ENCODE measurements around the gene NDUFB2. TPM values are rescaled to one million over a fixed set of nuclear protein-coding genes. Genes with fewer than 3 reads are reported as not detected.

NDUFB2 gene
- total and polyA plus RNA-seq, 2 of the 13 experiments (the other 11 are each of a cell fraction or from before 2014, with no cell fraction given) = 206 to 221 TPM

DNA sequence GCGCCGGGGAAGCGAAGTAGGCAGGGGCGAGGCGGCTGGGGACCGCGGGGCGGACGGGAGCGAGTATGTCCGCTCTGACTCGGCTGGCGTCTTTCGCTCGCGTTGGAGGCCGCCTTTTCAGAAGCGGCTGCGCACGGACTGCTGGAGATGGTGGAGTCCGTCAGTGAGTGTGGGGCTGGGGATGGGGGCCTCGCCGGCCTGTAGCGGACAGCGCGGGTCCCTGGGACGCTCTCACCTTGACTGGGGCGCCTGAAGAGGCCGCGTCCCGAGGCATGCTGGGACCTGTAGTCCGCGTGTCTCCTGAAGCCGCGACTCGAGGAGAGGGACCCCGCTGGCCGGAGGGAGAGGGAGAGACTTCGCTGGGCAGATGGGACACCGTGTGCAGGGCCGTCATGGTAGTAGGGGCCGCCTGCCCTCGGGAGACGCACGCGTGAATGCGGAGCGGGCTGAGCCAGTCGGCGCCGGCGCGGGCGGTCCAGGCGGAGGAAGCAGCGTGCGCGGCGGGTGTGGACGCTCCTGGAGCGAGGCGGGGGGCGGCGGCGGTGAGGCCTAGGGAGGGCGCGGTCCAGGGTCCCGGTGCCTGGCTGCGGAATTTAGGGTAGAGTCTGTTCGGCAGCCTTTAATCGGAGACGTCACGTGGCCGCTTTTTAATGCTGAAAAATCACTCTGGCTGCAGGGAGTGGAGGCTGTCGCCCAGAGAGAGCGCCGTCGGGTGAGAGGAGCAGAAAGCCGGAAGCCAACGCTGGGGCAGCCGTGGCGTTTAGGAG, at the start of gene NDUFB2 (continued):
- TF ChIP-seq, protein P1, sequence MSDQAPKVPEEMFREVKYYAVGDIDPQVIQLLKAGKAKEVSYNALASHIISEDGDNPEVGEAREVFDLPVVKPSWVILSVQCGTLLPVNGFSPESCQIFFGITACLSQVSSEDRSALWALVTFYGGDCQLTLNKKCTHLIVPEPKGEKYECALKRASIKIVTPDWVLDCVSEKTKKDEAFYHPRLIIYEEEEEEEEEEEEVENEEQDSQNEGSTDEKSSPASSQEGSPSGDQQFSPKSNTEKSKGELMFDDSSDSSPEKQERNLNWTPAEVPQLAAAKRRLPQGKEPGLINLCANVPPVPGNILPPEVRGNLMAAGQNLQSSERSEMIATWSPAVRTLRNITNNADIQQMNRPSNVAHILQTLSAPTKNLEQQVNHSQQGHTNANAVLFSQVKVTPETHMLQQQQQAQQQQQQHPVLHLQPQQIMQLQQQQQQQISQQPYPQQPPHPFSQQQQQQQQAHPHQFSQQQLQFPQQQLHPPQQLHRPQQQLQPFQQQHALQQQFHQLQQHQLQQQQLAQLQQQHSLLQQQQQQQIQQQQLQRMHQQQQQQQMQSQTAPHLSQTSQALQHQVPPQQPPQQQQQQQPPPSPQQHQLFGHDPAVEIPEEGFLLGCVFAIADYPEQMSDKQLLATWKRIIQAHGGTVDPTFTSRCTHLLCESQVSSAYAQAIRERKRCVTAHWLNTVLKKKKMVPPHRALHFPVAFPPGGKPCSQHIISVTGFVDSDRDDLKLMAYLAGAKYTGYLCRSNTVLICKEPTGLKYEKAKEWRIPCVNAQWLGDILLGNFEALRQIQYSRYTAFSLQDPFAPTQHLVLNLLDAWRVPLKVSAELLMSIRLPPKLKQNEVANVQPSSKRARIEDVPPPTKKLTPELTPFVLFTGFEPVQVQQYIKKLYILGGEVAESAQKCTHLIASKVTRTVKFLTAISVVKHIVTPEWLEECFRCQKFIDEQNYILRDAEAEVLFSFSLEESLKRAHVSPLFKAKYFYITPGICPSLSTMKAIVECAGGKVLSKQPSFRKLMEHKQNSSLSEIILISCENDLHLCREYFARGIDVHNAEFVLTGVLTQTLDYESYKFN (CRISPR knock-in tag; conservative IDR thresholded peaks at IDR 0.05) = peak; percentile 48
- no peak for TF ChIP-seq MIER2 (CRISPR knock-in tag; IDR thresholded peaks at IDR 0.05)
- no peak for TF ChIP-seq ZNF496 (CRISPR knock-in tag; IDR thresholded peaks at IDR 0.05; ENCODE audit: insufficient replicate concordance)
- TF ChIP-seq CCDC6 (CRISPR knock-in tag; IDR thresholded peaks at IDR 0.05) = 0 out of 2 replicates have a peak, but pooled peaks have one; percentile 45
- no peak for TF ChIP-seq KDM1A (CRISPR knock-in tag; IDR thresholded peaks at IDR 0.05)
- TF ChIP-seq TSC22D2 (CRISPR knock-in tag; IDR thresholded peaks at IDR 0.05; ENCODE audit: borderline replicate concordance) = 0 out of 2 replicates have a peak, but pooled peaks have one; percentile 57
- 0 out of 2 replicates have a peak, but pooled peaks have one; percentile 37 for TF ChIP-seq ZNF83 (CRISPR knock-in tag; IDR thresholded peaks at IDR 0.05; ENCODE audit: borderline replicate concordance)
- no peak for TF ChIP-seq SIN3B (IDR thresholded peaks at IDR 0.05; ENCODE audit: low read length)
- no peak for TF ChIP-seq ZFP1 (CRISPR knock-in tag; IDR thresholded peaks at IDR 0.05)
- TF ChIP-seq, protein P2, sequence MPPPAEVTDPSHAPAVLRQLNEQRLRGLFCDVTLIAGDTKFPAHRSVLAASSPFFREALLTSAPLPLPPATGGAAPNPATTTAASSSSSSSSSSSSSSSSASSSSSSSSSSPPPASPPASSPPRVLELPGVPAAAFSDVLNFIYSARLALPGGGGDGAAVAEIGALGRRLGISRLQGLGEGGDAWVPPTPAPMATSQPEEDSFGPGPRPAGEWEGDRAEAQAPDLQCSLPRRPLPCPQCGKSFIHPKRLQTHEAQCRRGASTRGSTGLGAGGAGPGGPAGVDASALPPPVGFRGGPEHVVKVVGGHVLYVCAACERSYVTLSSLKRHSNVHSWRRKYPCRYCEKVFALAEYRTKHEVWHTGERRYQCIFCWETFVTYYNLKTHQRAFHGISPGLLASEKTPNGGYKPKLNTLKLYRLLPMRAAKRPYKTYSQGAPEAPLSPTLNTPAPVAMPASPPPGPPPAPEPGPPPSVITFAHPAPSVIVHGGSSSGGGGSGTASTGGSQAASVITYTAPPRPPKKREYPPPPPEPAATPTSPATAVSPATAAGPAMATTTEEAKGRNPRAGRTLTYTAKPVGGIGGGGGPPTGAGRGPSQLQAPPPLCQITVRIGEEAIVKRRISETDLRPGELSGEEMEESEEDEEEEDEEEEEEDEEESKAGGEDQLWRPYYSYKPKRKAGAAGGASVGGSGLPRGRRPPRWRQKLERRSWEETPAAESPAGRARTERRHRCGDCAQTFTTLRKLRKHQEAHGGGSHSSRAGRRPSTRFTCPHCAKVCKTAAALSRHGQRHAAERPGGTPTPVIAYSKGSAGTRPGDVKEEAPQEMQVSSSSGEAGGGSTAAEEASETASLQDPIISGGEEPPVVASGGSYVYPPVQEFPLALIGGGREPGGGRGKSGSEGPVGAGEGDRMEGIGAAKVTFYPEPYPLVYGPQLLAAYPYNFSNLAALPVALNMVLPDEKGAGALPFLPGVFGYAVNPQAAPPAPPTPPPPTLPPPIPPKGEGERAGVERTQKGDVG (CRISPR knock-in tag; IDR thresholded peaks at IDR 0.05; ENCODE audit: borderline replicate concordance) = 0 out of 2 replicates have a peak, but pooled peaks have one; percentile 40
- TF ChIP-seq, protein P3, sequence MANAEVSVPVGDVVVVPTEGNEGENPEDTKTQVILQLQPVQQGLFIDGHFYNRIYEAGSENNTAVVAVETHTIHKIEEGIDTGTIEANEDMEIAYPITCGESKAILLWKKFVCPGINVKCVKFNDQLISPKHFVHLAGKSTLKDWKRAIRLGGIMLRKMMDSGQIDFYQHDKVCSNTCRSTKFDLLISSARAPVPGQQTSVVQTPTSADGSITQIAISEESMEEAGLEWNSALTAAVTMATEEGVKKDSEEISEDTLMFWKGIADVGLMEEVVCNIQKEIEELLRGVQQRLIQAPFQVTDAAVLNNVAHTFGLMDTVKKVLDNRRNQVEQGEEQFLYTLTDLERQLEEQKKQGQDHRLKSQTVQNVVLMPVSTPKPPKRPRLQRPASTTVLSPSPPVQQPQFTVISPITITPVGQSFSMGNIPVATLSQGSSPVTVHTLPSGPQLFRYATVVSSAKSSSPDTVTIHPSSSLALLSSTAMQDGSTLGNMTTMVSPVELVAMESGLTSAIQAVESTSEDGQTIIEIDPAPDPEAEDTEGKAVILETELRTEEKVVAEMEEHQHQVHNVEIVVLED (CRISPR knock-in tag; IDR thresholded peaks at IDR 0.05; ENCODE audit: borderline replicate concordance) = peak; percentile 89; the same call in 1 of the 2 replicates
- no peak for TF ChIP-seq HNF4A (CRISPR knock-in tag; IDR thresholded peaks at IDR 0.05)
- 0 out of 2 replicates have a peak, but pooled peaks have one; percentile 37 for TF ChIP-seq HOXD1 (CRISPR knock-in tag; IDR thresholded peaks at IDR 0.05)
- TF ChIP-seq ZBTB42 (CRISPR knock-in tag; IDR thresholded peaks at IDR 0.05) = no peak
- TF ChIP-seq HOXA9 (CRISPR knock-in tag; IDR thresholded peaks at IDR 0.05; ENCODE audit: borderline replicate concordance) = no peak
- TF ChIP-seq HMG20A (CRISPR knock-in tag; IDR thresholded peaks at IDR 0.05; ENCODE audit: borderline replicate concordance) = no peak
- no peak; the same call in 1 of the 2 replicates for TF ChIP-seq MTF1 (CRISPR knock-in tag; IDR thresholded peaks at IDR 0.05)
- TF ChIP-seq, protein P4, sequence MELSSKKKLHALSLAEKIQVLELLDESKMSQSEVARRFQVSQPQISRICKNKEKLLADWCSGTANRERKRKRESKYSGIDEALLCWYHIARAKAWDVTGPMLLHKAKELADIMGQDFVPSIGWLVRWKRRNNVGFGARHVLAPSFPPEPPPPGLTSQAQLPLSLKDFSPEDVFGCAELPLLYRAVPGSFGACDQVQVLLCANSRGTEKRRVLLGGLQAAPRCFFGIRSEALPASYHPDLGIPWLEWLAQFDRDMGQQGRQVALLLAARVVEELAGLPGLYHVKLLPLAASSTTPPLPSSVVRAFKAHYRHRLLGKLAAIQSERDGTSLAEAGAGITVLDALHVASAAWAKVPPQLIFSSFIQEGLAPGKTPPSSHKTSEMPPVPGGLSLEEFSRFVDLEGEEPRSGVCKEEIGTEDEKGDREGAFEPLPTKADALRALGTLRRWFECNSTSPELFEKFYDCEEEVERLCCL (CRISPR knock-in tag; IDR thresholded peaks at IDR 0.05; ENCODE audit: borderline replicate concordance) = peak; percentile 65; the same call in 1 of the 2 replicates
- no peak for TF ChIP-seq SNRNP70 (IDR thresholded peaks at IDR 0.05; ENCODE audit: low read depth, low read length)
